Epithelial cell of proximal tubule (primary cell): ENCODE data around the gene POLE. TPM values are rescaled to one million over a fixed set of nuclear protein-coding genes. Genes with fewer than 3 reads are reported as not detected.

Experiments used
- DNase-seq: peaks from one replicate; pipeline ENCODE4 v3.0.0-alpha.2; 2011; ENCODE audit warnings: low read depth
- H3K4me3 ChIP-seq: 2 replicates; pipeline ENCODE4 v1.5.1; 2011; ENCODE audit warnings: low read depth, mild to moderate bottlenecking, low read length
- CTCF ChIP-seq: conservative IDR thresholded peaks from 2 replicates; pipeline ENCODE4 v1.5.1; 2012; ENCODE audit warnings: low read depth, mild to moderate bottlenecking, low read length
- total RNA-seq: library from RNA; depleted of rRNA; stranded (reverse); fragments of >200 nt; gene quantifications from 2 replicates; pipeline ENCODE4 v1.2.3, GENCODE V29; 2015

POLE gene
- total RNA-seq, 1 donor from 2014 or later, result 37.9 TPM

GRCh38 chr12:132622437-132623071 lies 64.6 kb downstream of the POLE start:
- no peak for TF ChIP-seq CTCF
- no peak for DNase-seq
- no peak overlapping the region for H3K4me3 ChIP-seq

- no peak overlapping the region for H3K4me3 ChIP-seq
- TF ChIP-seq CTCF, result no peak
- DNase-seq, result no peak
These were observed 65.3 kb downstream of the POLE start for GRCh38 chr12:132621657-132622435.

- no peak for TF ChIP-seq CTCF
- DNase-seq, result no peak
- no peak overlapping the region for H3K4me3 ChIP-seq
These were observed 66.1 kb downstream of the POLE start for GRCh38 chr12:132620899-132621656.

GRCh38 chr12:132620113-132620898 lies 66.8 kb downstream of the POLE start:
- H3K4me3 ChIP-seq, result no peak overlapping the region
- TF ChIP-seq CTCF, result no peak
- DNase-seq, result no peak

- DNase-seq, result no peak
- no peak overlapping the region for H3K4me3 ChIP-seq
- no peak for TF ChIP-seq CTCF
These were observed 67.6 kb downstream of the POLE start for GRCh38 chr12:132619386-132620112.

GRCh38 chr12:132619071-132619385 lies 68.1 kb downstream of the POLE start:
- DNase-seq, result no peak
- TF ChIP-seq CTCF, result no peak
- H3K4me3 ChIP-seq, result no peak overlapping the region
